Right forelimb (tissue), 1 donor: ENCODE results near the gene YAF2.
"Not testable (repeated sequence)": the region's sequence is repeated elsewhere in the genome, so short reads cannot be mapped to it uniquely, and the experiment has no call there.

ENCODE experiments used
- DNase-seq: peaks from one replicate; pipeline ENCODE4 v3.0.0-alpha.2; 2018

Gene YAF2

GRCh38 chr12:42252645-42253044, 14.6 kb upstream of the YAF2 start:
- not testable (repeated sequence) for DNase-seq

GRCh38 chr12:42249033-42249432, 11.0 kb upstream of the YAF2 start:
- DNase-seq, result not testable (repeated sequence)

GRCh38 chr12:42240131-42240750, 2.2 kb upstream of the YAF2 start:
- DNase-seq, result no peak

DNA sequence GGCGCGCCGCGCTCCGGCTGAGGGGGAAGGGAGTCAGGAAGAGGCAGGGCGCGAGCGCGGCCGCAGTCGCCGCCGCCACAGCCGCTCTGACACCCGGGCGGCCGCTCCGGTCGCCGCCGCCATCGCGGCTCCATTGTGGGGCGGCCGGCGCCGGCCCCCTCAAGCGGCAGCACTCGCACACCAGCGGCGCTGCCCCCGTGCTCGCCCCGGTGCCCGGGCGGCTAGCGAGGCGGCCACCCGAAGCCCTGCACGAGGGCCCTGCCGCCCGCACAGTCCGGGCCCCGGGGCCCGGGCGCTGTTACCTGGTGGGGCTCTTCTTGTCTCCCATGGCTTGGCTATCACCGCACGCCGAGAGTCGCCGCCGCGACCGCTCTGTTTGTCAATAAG, 202 bp downstream of the YAF2 start:
- DNase-seq, result no peak

GRCh38 chr12:42237052-42237852, 796 bp downstream of the YAF2 start:
- peak; percentile 80 for DNase-seq

GRCh38 chr12:42236017-42236416, 2.0 kb downstream of the YAF2 start:
- no peak for DNase-seq

DNA sequence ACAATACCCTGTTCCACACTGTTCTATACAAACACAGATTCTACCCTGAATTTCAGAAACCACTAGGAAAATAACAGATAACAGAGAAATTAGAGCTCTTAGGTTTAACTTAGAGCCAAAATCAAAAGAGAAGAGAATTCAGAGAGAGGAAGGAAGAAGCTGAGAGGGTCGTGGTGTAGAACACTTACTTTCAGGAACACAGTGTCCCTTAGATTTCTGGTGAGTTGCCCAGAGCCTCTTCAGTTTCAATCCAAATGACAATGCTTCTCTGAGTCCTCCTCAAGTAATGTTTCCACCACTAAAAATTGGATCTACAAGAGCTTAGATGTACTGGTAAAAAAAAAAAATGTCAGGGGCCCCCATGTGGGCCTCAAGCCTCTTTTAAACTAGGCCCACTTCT, 2.6 kb downstream of the YAF2 start:
- DNase-seq, result no peak

DNA sequence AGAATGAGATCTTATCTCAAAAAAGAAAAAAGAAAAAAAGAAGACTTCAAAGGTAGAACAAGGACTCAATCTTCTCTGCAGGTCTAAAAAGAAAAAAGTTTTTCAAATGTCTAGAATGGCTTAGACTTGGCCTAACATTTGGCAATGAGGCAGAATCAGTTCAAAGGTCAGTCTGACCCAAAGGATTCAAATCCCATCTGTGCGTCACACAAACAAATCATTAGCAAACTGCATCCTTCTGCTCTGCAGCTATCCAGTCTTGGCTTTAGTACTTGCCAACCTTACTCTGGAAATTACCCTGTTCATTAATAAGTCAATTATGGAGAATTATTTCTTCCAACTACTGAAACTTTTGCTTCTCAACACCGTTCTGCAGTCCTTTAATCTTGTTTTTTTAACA, 3.1 kb downstream of the YAF2 start:
- no peak for DNase-seq

GRCh38 chr12:42227525-42227924, 10.5 kb downstream of the YAF2 start:
- DNase-seq, result not testable (repeated sequence)

DNA sequence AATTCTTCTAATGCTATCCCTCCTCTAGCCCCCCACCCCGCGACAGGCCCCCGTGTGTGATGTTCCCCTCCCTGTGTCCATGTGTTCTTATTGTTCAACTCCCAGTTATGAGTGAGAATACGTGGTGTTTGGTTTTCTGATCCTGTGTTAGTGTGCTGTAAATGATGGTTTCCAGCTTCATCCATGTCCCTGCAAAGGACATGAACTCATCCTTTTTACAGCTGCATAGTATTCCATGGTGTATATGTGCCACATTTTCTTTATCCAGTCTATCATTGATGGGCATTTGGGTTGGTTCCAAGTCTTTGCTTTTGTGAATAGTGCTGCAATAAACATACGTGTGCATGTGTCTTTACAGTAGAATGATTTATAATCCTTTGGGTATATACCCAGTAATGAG, 13.5 kb downstream of the YAF2 start:
- not testable (repeated sequence) for DNase-seq

- no peak for DNase-seq
These were observed 15.3 kb downstream of the YAF2 start for GRCh38 chr12:42222724-42223123.

DNA sequence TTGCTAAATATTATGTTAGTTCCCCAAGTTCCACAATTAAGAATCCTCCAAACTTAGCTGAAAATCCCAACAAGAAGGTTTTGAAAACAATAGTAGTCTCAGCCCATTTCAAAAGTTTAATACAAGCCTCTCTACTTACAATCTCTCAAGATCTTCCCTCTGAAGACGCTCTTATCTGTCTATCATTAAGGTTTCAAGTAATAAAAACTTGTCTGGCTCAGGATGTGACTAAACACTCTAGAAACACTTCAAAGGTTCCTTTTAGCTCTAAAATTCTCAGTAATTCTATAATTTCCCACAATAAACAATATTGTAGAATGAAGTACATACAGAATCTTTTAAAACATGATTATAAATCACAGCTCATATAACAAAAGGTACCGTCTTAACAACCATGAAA, 16.3 kb downstream of the YAF2 start:
- no peak for DNase-seq

DNA sequence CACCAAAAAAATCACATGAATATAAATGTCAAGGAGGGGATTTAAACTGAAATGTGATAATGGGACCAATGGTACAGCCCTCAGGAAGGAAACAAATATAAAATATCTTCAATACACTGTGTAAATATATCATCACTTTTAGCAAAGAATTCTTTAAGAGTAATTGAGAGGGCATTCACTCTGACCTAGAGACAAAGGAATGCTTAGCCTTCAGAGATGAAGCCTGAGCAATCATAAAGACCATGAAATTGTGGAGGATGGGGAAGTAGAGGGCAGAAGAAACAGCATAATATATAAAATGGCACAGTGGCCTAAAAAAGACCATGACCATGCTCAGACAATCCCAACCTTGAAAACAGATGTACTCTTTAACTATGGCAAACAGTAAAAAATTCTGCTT, 20.4 kb downstream of the YAF2 start:
- no peak for DNase-seq

- DNase-seq, result no peak
These were observed 21.3 kb downstream of the YAF2 start for GRCh38 chr12:42216737-42217136.

- not testable (repeated sequence) for DNase-seq
These were observed 22.3 kb downstream of the YAF2 start for GRCh38 chr12:42215759-42216158.

GRCh38 chr12:42213954-42214426, 24.1 kb downstream of the YAF2 start:
- DNase-seq, result no peak

GRCh38 chr12:42213023-42213422, 25.0 kb downstream of the YAF2 start:
- DNase-seq, result no peak

DNA sequence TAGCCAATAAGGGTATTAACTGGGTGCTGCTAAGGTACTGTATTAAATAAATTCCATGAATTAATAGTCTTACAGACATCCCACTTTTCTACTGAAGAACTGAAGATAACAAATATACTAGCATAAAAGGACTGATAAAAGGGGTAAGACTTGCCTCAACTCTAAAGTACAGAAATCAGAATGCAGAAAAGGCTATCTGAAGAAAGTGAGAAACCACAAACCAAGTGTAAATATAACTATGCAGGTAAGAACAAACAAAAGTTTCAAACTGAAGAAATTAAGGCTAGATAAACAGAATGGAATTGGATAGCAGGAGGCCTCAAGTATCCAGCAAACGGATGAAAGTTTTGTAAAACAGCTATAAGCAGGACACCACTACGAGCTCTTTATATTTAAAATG, 29.5 kb downstream of the YAF2 start:
- no peak for DNase-seq

DNA sequence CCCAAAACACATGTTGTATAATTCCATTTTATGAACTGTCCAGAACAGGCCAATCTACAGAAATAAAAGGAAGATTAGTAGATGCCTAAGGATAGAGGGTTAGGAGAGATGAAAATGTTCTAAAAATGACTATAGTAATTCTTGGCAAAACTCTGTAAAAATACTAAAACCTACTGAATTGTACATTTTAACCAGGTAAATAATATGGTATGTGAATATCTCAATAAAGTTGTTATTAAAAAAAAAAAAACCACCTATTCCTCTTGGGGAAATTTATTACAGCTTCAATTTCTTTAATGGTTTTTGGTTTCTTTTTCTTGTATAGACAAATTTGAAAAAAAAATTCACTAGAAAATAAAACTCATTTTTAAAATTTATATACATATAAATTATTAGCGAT, 33.2 kb downstream of the YAF2 start:
- no peak for DNase-seq

DNA sequence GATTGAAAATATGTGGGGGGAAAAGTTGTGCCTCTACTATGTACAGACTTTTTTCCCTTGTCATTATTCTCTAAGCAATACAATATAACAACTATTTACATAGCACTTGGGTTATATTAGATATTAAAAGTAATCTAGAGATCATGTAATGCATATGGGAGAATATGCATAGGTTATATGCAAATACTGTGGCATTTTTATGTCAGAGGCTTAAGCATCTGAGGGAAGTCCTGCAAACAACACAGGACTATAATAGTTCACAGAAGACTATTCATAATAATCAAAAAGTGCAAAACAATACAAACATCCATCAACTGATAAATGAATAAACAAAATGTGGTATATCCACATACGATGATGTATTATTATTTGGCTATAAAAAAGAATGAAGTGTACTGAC, 33.7 kb downstream of the YAF2 start:
- no peak for DNase-seq

DNA sequence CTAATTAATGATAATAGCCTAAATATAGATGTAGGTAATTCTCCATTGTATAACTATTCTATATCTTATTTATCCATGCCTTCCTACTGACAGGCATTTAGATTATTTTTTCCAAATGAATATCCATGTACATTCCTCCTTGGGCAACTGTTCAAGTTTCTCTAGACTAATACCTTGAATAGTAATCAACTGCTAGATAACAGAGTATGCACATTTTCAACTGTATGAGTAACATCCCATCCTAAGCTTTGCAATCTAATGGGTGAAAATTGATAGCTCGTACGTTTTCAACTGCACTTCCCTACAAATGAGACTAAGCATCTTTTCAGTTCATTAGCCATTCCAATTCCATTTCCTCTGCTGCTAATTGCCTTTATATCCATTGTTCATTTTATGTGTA, 37.0 kb downstream of the YAF2 start:
- no peak for DNase-seq

- DNase-seq, result no peak
These were observed 39.0 kb downstream of the YAF2 start for GRCh38 chr12:42199007-42199406.

GRCh38 chr12:42196723-42197603, 41.1 kb downstream of the YAF2 start:
- no peak for DNase-seq

GRCh38 chr12:42192686-42193085, 45.4 kb downstream of the YAF2 start:
- DNase-seq, result no peak
